SU-DHL-6 (cell line): ENCODE measurements around the gene ACOT2.

Source experiments
- H2AFZ ChIP-seq: fragments of 200-600 bp; sonication (generic); 2 replicates; pipeline ENCODE4 v1.6.1; 2014; ENCODE audit warnings: low read depth, mild to moderate bottlenecking, moderate library complexity, mixed read lengths, antibody characterized with exemption, low read length; ENCODE audit not compliant: severe bottlenecking
- H3F3A ChIP-seq: fragments of 200-600 bp; shearing (Covaris generic); 2 replicates; pipeline ENCODE4 v1.6.0; 2016; ENCODE audit warnings: antibody characterized with exemption, mild to moderate bottlenecking; ENCODE audit not compliant: insufficient read depth
- H3K27ac ChIP-seq: fragments of 200-600 bp; sonication (generic); 2 replicates; pipeline ENCODE4 v1.5.1; 2016; ENCODE audit warnings: low read depth, mild to moderate bottlenecking, low read length, moderate library complexity, mixed read lengths
- H3K27me3 ChIP-seq: fragments of 200-600 bp; sonication (generic), shearing (Covaris generic); 2 replicates; pipeline ENCODE4 v1.6.0; 2014; ENCODE audit warnings: mild to moderate bottlenecking, low read length
- H3K36me3 ChIP-seq: fragments of 200-600 bp; sonication (generic); 2 replicates; pipeline ENCODE4 v1.6.1; 2014; ENCODE audit warnings: mild to moderate bottlenecking, low read length, mixed read lengths
- H3K4me2 ChIP-seq: fragments of 300-600, 200-600 bp; shearing (Covaris generic), sonication (generic); 2 replicates; pipeline ENCODE4 v1.6.0; 2014; ENCODE audit warnings: low read length, low read depth, mild to moderate bottlenecking; ENCODE audit not compliant: poor library complexity, severe bottlenecking
- H3K4me3 ChIP-seq: fragments of 200-600 bp; sonication (generic); 2 replicates; pipeline ENCODE4 v1.5.1; 2014; ENCODE audit warnings: antibody characterized with exemption, low read length, mild to moderate bottlenecking, mixed read lengths; ENCODE audit not compliant: insufficient read depth, poor library complexity, severe bottlenecking
- H3K79me2 ChIP-seq: fragments of 200-600 bp; sonication (generic); 2 replicates; pipeline ENCODE4 v1.6.1; 2014; ENCODE audit warnings: mild to moderate bottlenecking, low read length, moderate library complexity; ENCODE audit not compliant: insufficient read depth
- H3K9ac ChIP-seq: fragments of 200-600 bp; sonication (generic); 2 replicates; pipeline ENCODE4 v1.7.0; 2014; ENCODE audit warnings: mild to moderate bottlenecking, low read length
- H3K9me2 ChIP-seq: fragments of 200-600 bp; sonication (generic); replicated peaks from 2 replicates; pipeline ENCODE4 v1.6.1; 2014; ENCODE audit warnings: low read length; ENCODE audit not compliant: insufficient read depth
- H3K9me3 ChIP-seq: fragments of 200-600 bp; sonication (generic); 2 replicates; pipeline ENCODE4 v1.6.1; 2014; ENCODE audit warnings: low read length, mixed read lengths; ENCODE audit not compliant: insufficient read depth
- H4K20me1 ChIP-seq: fragments of 200-600 bp; sonication (generic); 2 replicates; pipeline ENCODE4 v1.6.1; 2014; ENCODE audit warnings: low read depth, mild to moderate bottlenecking, antibody characterized with exemption, low read length, moderate library complexity, mixed read lengths
- EZH2phosphoT487 ChIP-seq: fragments of 200-600 bp; sonication (generic), shearing (Covaris generic); conservative IDR thresholded peaks from 2 replicates; pipeline ENCODE4 v1.6.1; 2018; ENCODE audit warnings: mild to moderate bottlenecking, antibody characterized with exemption, low read length, moderate library complexity, mixed read lengths
- TF ChIP-seq, protein P1 (sequence below): fragments of 200-600 bp; sonication (generic); IDR thresholded peaks from one replicate; pipeline ENCODE4 v1.5.1; 2017; ENCODE audit warnings: antibody characterized with exemption, mild to moderate bottlenecking, low read length, moderate library complexity; ENCODE audit not compliant: insufficient read depth, poor library complexity, severe bottlenecking

ACOT2 gene

DNA sequence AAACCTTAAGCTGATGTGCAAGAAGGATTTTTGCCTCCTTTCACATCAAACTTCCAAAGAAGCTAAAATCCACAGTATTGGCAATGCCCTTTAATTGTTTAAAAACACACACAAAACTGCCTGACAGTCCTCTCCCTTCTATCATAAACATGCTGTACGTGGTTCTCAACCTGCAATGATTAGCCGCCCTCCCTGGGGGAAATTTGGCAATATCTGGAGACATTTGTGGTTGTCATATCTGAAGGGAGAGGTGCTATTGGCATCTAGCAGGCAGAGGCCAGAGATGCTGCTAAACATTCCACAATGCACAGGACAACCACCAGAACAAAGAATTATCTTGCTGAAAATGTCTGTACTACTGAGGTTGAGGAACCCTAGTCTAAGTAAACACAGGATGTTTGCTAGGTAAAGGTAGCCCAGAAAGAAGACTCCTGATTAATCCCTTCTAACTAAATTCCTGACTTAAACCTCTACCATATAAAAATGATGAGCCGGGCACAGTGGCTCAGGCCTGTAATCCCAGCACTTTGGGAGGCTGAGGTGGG is 44.5 kb downstream of the ACOT2 start:
- Histone ChIP-seq H3K36me3 (no peaks in the 10 kb centered on the region), H3K27me3 (no peaks in the 10 kb centered on the region), H3K9ac (no peak overlapping the region), H3K9me3 (no peaks in the 10 kb centered on the region), H3K27ac (no peak overlapping the region), H3K4me2 (no peak overlapping the region), H3K79me2 (no peaks in the 10 kb centered on the region), H4K20me1 (no peaks in the 10 kb centered on the region), H3F3A (no peaks in the 10 kb centered on the region), H3K9me2 (no peaks in the 10 kb centered on the region), H3K4me3 (no peak overlapping the region), H2AFZ (no peak overlapping the region)
- TF ChIP-seq EZH2phosphoT487: no peak
- TF ChIP-seq, protein P1, sequence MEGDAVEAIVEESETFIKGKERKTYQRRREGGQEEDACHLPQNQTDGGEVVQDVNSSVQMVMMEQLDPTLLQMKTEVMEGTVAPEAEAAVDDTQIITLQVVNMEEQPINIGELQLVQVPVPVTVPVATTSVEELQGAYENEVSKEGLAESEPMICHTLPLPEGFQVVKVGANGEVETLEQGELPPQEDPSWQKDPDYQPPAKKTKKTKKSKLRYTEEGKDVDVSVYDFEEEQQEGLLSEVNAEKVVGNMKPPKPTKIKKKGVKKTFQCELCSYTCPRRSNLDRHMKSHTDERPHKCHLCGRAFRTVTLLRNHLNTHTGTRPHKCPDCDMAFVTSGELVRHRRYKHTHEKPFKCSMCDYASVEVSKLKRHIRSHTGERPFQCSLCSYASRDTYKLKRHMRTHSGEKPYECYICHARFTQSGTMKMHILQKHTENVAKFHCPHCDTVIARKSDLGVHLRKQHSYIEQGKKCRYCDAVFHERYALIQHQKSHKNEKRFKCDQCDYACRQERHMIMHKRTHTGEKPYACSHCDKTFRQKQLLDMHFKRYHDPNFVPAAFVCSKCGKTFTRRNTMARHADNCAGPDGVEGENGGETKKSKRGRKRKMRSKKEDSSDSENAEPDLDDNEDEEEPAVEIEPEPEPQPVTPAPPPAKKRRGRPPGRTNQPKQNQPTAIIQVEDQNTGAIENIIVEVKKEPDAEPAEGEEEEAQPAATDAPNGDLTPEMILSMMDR: no peak

DNA sequence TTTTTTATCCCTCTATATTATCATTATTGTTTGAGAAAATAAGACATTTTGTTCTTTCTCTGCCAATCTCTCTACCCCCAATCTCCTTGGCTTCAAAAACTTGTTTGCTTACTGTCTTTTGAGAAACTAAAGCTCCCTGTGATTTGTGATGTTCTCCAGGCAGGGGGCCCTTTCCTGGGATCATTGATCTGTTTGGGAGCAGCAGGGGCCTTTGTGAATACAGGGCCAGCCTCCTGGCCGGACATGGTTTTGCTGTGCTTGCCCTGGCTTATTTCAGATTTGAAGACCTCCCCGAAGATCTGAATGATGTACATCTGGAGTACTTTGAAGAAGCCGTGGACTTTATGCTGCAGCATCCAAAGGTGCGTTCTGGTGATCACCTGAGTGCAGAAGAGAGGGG is 47.8 kb downstream of the ACOT2 start:
- no peaks in the 10 kb centered on the region for H3K27me3 ChIP-seq
- no peaks in the 10 kb centered on the region for H3K79me2 ChIP-seq
- no peak overlapping the region for H2AFZ ChIP-seq
- H3K9me2 ChIP-seq: no peaks in the 10 kb centered on the region
- no peak overlapping the region for H3K9ac ChIP-seq
- H3K9me3 ChIP-seq: no peaks in the 10 kb centered on the region
- H3K27ac ChIP-seq: no peak overlapping the region
- H3K36me3 ChIP-seq: no peaks in the 10 kb centered on the region
- no peak overlapping the region for H3K4me2 ChIP-seq
- no peak for TF ChIP-seq EZH2phosphoT487
- TF ChIP-seq, protein P1: no peak
- no peak overlapping the region for H3K4me3 ChIP-seq
- H4K20me1 ChIP-seq: no peaks in the 10 kb centered on the region
- no peaks in the 10 kb centered on the region for H3F3A ChIP-seq

DNA sequence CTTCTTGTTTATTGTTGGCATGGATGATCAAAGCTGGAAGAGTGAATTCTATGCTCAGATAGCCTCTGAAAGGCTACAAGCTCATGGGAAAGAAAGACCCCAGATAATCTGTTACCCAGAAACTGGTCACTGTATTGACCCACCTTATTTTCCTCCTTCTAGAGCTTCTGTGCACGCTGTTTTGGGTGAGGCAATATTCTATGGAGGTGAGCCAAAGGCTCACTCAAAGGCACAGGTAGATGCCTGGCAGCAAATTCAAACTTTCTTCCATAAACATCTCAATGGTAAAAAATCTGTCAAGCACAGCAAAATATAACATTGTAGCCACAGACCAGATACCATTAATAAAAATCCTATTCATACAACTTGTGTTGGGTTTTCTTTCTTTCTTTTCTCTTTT is 50.5 kb downstream of the ACOT2 start:
- Histone ChIP-seq H3K4me2 (no peak overlapping the region), H3K9ac (no peak overlapping the region), H2AFZ (no peak overlapping the region), H3K79me2 (no peaks in the 10 kb centered on the region), H3K27me3 (no peaks in the 10 kb centered on the region), H3K9me3 (no peaks in the 10 kb centered on the region), H3F3A (no peaks in the 10 kb centered on the region), H3K9me2 (no peaks in the 10 kb centered on the region), H3K36me3 (no peaks in the 10 kb centered on the region), H3K4me3 (no peak overlapping the region), H4K20me1 (no peaks in the 10 kb centered on the region), H3K27ac (no peak overlapping the region)
- TF ChIP-seq, protein P1: no peak
- no peak for TF ChIP-seq EZH2phosphoT487
